BJ (cell line): ENCODE results near the gene POMGNT1. TPM values are rescaled to one million over a fixed set of nuclear protein-coding genes. Genes with fewer than 3 reads are reported as not detected.

Experiments
- CTCF ChIA-PET: fragments of 350-600 bp; formaldehyde crosslinking; extraction: SDS; loops from one replicate; lab custom pipeline; 2021; ENCODE audit warnings: antibody characterized with exemption, inconsistent platforms; lab: Yijun Ruan, JAX
- POLR2A ChIA-PET: fragments of 300-600 bp; sonication (Branson Sonifier 250); formaldehyde crosslinking; extraction: SDS; loops from one replicate; lab custom pipeline; 2021; ENCODE audit warnings: antibody characterized with exemption; lab: Charles Lee
- DNase-seq: peaks from one replicate; pipeline ENCODE4 v3.0.0-alpha.2; 2011; ENCODE audit warnings: low read depth
- H3K27me3 ChIP-seq: 2 replicates; pipeline ENCODE4 v1.6.0; 2011; ENCODE audit warnings: low read length; ENCODE audit not compliant: control insufficient read depth, insufficient read depth
- H3K36me3 ChIP-seq: 2 replicates; pipeline ENCODE4 v1.5.1; 2011; ENCODE audit warnings: low read length; ENCODE audit not compliant: control insufficient read depth, insufficient read depth
- H3K4me3 ChIP-seq: 2 replicates; pipeline ENCODE4 v1.5.1; 2011; ENCODE audit warnings: low read depth, mild to moderate bottlenecking, control low read depth, low read length
- CTCF ChIP-seq: IDR thresholded peaks from 2 replicates; pipeline ENCODE4 v1.5.1; 2011; ENCODE audit warnings: low read depth, mild to moderate bottlenecking, control low read depth, inconsistent platforms, low read length, moderate library complexity; ENCODE audit not compliant: insufficient read depth
- polyA plus RNA-seq: library from polyadenylated mRNA; depleted of rRNA; stranded (reverse); fragments of >200 nt; gene quantifications from 2 replicates; pipeline ENCODE4 v1.2.3, GENCODE V29; 2011

Gene POMGNT1
- polyA plus RNA-seq, 1 experiment: 80.0 TPM

- H3K27me3 ChIP-seq: no peaks in the 10 kb centered on the region
- no peak for TF ChIP-seq CTCF
- H3K4me3 ChIP-seq: no peak overlapping the region
- ChIA-PET POLR2A (no interaction called here), CTCF (interaction anchor here (1.5 kb wide), 1 partner anchor 50 kb away, joined by 3 read pairs; no protein-coding TSS in a partner anchor)
- H3K36me3 ChIP-seq: no peaks in the 10 kb centered on the region
- DNase-seq: no peak
These were observed 38.0 kb downstream of the POMGNT1 start for GRCh38 chr1:46160212-46160611.

GRCh38 chr1:46159516-46159915 lies 38.7 kb downstream of the POMGNT1 start:
- TF ChIP-seq CTCF: no peak
- DNase-seq: no peak
- ChIA-PET CTCF (interaction anchor here (1.5 kb wide), 1 partner anchor 49 kb away, joined by 3 read pairs; no protein-coding TSS in a partner anchor), POLR2A (no interaction called here)
- H3K27me3 ChIP-seq: no peaks in the 10 kb centered on the region
- no peaks in the 10 kb centered on the region for H3K36me3 ChIP-seq
- no peak overlapping the region for H3K4me3 ChIP-seq

GRCh38 chr1:46158312-46159281 lies 39.6 kb downstream of the POMGNT1 start:
- H3K36me3 ChIP-seq: no peaks in the 10 kb centered on the region
- no peaks in the 10 kb centered on the region for H3K27me3 ChIP-seq
- TF ChIP-seq CTCF: no peak
- ChIA-PET CTCF (interaction anchor here (1.1 kb wide), 1 partner anchor 18 kb away, joined by 3 read pairs; the partner anchor contains the start of gene P3R3URF), POLR2A (no interaction called here)
- no peak overlapping the region for H3K4me3 ChIP-seq
- no peak for DNase-seq

GRCh38 chr1:46157916-46158311 lies 40.3 kb downstream of the POMGNT1 start:
- DNase-seq: no peak
- no peak for TF ChIP-seq CTCF
- ChIA-PET CTCF (interaction anchor here (1.1 to 1.6 kb wide), 2 partner anchors 18 to 21 kb away, joined by 3 to 5 read pairs; partner anchors contain the start of gene P3R3URF), POLR2A (no interaction called here)
- H3K36me3 ChIP-seq: no peaks in the 10 kb centered on the region
- no peaks in the 10 kb centered on the region for H3K27me3 ChIP-seq
- no peak overlapping the region for H3K4me3 ChIP-seq

- no peak for DNase-seq
- Histone ChIP-seq H3K4me3 (no peak overlapping the region), H3K36me3 (no peaks in the 10 kb centered on the region), H3K27me3 (no peaks in the 10 kb centered on the region)
- ChIA-PET CTCF (no interaction called here), POLR2A (no interaction called here)
- no peak for TF ChIP-seq CTCF
These were observed 44.5 kb downstream of the POMGNT1 start for GRCh38 chr1:46153732-46154131.
